Psoas muscle (tissue), 8 donors: ENCODE results near the gene MPP2. TPM values are rescaled to one million over a fixed set of nuclear protein-coding genes. Genes with fewer than 3 reads are reported as not detected.
A peak's percentile ranks its signal among the peaks of the same experiment; 100 is the strongest.

Source experiments
- ATAC-seq, 4 donors: fragments of 200-7000 bp; cut with Tn5 transposase; one replicate each; pipeline ENCODE4 v1.9.1; 2020; ENCODE audit warnings: moderate library complexity in 3 of 4, mild to moderate bottlenecking in 2 of 4
- DNase-seq, 2 donors: peaks; one replicate each; pipeline ENCODE4 v3.0.0-alpha.2; 2020
- H3K27ac ChIP-seq: fragments of 200-600 bp; one replicate; pipeline ENCODE4 v1.8.0; 2022
- H3K27me3 ChIP-seq, 3 donors: fragments of 200-600 bp in 1 of 3; one replicate each; pipeline versions ENCODE4 v1.6.1 to v1.8.0; 2013 to 2022; ENCODE audit warnings: low read length in 2 of 3, mild to moderate bottlenecking in 2 of 3, moderate library complexity in 1 of 3; ENCODE audit not compliant: insufficient read depth in 3 of 3
- H3K36me3 ChIP-seq, 2 donors: fragments of 200-600 bp in 1 of 2; one replicate each; pipeline versions ENCODE4 v1.6.1 to v1.8.0; 2013 to 2022; ENCODE audit warnings: low read depth in 1 of 2, mild to moderate bottlenecking in 1 of 2, moderate library complexity in 1 of 2; ENCODE audit not compliant: insufficient read depth in 1 of 2
- H3K4me1 ChIP-seq: fragments of 200-600 bp; one replicate; pipeline ENCODE4 v1.8.0; 2022
- H3K4me3 ChIP-seq: fragments of 200-600 bp; one replicate; pipeline ENCODE4 v1.8.0; 2022; ENCODE audit warnings: mild to moderate bottlenecking
- H3K9me3 ChIP-seq: fragments of 200-600 bp; one replicate; pipeline ENCODE4 v1.8.0; 2022
- CTCF ChIP-seq: fragments of 200-600 bp; IDR thresholded peaks from one replicate; pipeline ENCODE4 v1.8.0; 2022; ENCODE audit warnings: antibody characterized with exemption
- WGBS, 3 donors: extraction: QIAGEN DNeasy Blood & Tissue Kit; methylation state at CpG; one replicate each; pipeline versions ENCODE4 v1.1.6 to v1.1.7; 2013; 5-methylcytosine and 5-hydroxymethylcytosine counted together
- intact Hi-C, 2 donors: fragments of 100-400 bp; cut with DNase I; formaldehyde crosslinking; loops; one replicate each; pipeline versions ENCODE4 v1.11.0 to v1.14.2; 2022
- polyA plus RNA-seq, 3 donors: library from polyadenylated mRNA; stranded (reverse); fragments of 200-250 nt; gene quantifications; one replicate each; pipeline ENCODE4 v1.2.3, GENCODE V29; 2013
- total RNA-seq, 4 donors: library from RNA; stranded (reverse); fragmentation: NEBNext Ultra II Directional in 2 of 4; extraction: Animal tissue kit (Norgen Biotek cat#: 25700) in 2 of 4; gene quantifications; one replicate each; pipeline versions ENCODE4 v1.2.1 to v1.2.4, GENCODE V29; 2021 to 2023
- donor health status: healthy with polysubstance abuse.
- donor health status: DM: no; HTN: no; CAD: no; lungs with moderate emphysema.
- donor health status: Bipolar disorder and iron deficiency.
- donor health status: healthy.
- donor health status: DM: yes; HTN: yes; CAD: no.
- donor health status: DM: no; HTN: no; CAD: no.
- donor health status: DM: no; HTN: no; CAD: no.
- donor health status: DM: yes; HTN: yes; CAD: no.

Gene MPP2
- total and polyA plus RNA-seq, 7 donors, result 0.19 to 1.6 (median 0.42) TPM

- WGBS, 3 donors, result 67 to 75% (median 73%) methylated on average over 3 of the region's 3 CpGs
- Histone ChIP-seq H3K9me3 (no peaks in the 10 kb centered on the region), H3K36me3 (no peaks in the 10 kb centered on the region), H3K27me3 (peaks cover 0 to 3% (median 3%) of the 10 kb centered on the region in 3 donors), H3K27ac (no peak overlapping the region), H3K4me3 (no peak overlapping the region), H3K4me1 (peaks cover 9% of the 10 kb centered on the region)
- no peak for TF ChIP-seq CTCF
- ATAC-seq, result no peak
- intact Hi-C loops, result no loop called here
- no peak for DNase-seq
These were observed 51.2 kb downstream of the MPP2 start for GRCh38 chr17:43856141-43856540.

GRCh38 chr17:43855061-43855460, 52.3 kb downstream of the MPP2 start:
- H3K4me1 ChIP-seq, result peaks cover under 1% of the 10 kb centered on the region
- no peak overlapping the region for H3K4me3 ChIP-seq
- ATAC-seq (no peak), DNase-seq (no peak)
- H3K36me3 ChIP-seq, result no peaks in the 10 kb centered on the region
- H3K27me3 ChIP-seq, result peaks cover 0 to 3% (median 3%) of the 10 kb centered on the region in 3 donors
- H3K27ac ChIP-seq, result no peak overlapping the region
- intact Hi-C loops, result no loop called here
- WGBS, 3 donors, result 79 to 93% (median 86%) methylated on average over 9 of the region's 9 CpGs
- no peak for TF ChIP-seq CTCF
- no peaks in the 10 kb centered on the region for H3K9me3 ChIP-seq

- Histone ChIP-seq H3K9me3 (no peaks in the 10 kb centered on the region), H3K36me3 (no peaks in the 10 kb centered on the region), H3K4me3 (no peak overlapping the region), H3K4me1 (no peaks in the 10 kb centered on the region), H3K27ac (no peak overlapping the region), H3K27me3 (peaks cover 0 to 3% (median 3%) of the 10 kb centered on the region in 3 donors)
- no peak for TF ChIP-seq CTCF
- ATAC-seq (peak; percentile 22 to 71 (median 53)), DNase-seq (no peak)
- 35 to 57% (median 47%) methylated on average over 8 of the region's 8 CpGs for WGBS, 3 donors
- intact Hi-C loops, result no loop called here
These were observed 52.8 kb downstream of the MPP2 start for GRCh38 chr17:43854498-43854897.

- DNase-seq (no peak), ATAC-seq (no peak)
- peaks cover 0 to 3% (median 3%) of the 10 kb centered on the region in 3 donors for H3K27me3 ChIP-seq
- no peak overlapping the region for H3K4me3 ChIP-seq
- 69 to 84% (median 76%) methylated on average over 7 of the region's 7 CpGs for WGBS, 3 donors
- intact Hi-C loops, result no loop called here
- H3K9me3 ChIP-seq, result no peaks in the 10 kb centered on the region
- H3K27ac ChIP-seq, result no peak overlapping the region
- no peak for TF ChIP-seq CTCF
- H3K36me3 ChIP-seq, result no peaks in the 10 kb centered on the region
- no peaks in the 10 kb centered on the region for H3K4me1 ChIP-seq
These were observed 53.8 kb downstream of the MPP2 start for GRCh38 chr17:43853546-43853945.

- H3K36me3 ChIP-seq, result no peaks in the 10 kb centered on the region
- no peak for TF ChIP-seq CTCF
- H3K27ac ChIP-seq, result no peak overlapping the region
- DNase-seq (no peak), ATAC-seq (no peak)
- intact Hi-C loops, result no loop called here
- no peaks in the 10 kb centered on the region for H3K9me3 ChIP-seq
- H3K27me3 ChIP-seq, result peaks cover 0 to 3% (median 3%) of the 10 kb centered on the region in 3 donors
- WGBS, 3 donors, result 91 to 97% (median 94%) methylated on average over 4 to 8 of the region's 8 CpGs
- H3K4me3 ChIP-seq, result no peak overlapping the region
- H3K4me1 ChIP-seq, result no peaks in the 10 kb centered on the region
These were observed 54.8 kb downstream of the MPP2 start for GRCh38 chr17:43852571-43852970.
